Activated T-helper 1 cell treated with anti-CD3 and anti-CD28 coated beads, Interleukin-12 subunit alpha, Interleukin-12 subunit beta, Interleukin-2, Interleukin-4 antibody, amounts not matched to agents 30 ng/mL and 10 ng/mL and 1 ng/mL, durations not matched to agents 14 hours and 24 hours and 36 hours (primary cell): Measurements from ENCODE around the gene DPYSL4. TPM values are rescaled to one million over a fixed set of nuclear protein-coding genes. Genes with fewer than 3 reads are reported as not detected.

Source experiments
- DNase-seq: peaks from one replicate; pipeline ENCODE4 v3.0.0; 2021; ENCODE audit warnings: low spot score
- H3K27ac Mint-ChIP-seq: one replicate; pipeline ENCODE4 v1.8.0; 2021; ENCODE audit warnings: mild to moderate bottlenecking, mixed read lengths
- H3K27me3 Mint-ChIP-seq: one replicate; pipeline ENCODE4 v1.8.0; 2022; ENCODE audit warnings: mild to moderate bottlenecking, moderate library complexity, mixed read lengths; ENCODE audit not compliant: insufficient read depth
- H3K36me3 Mint-ChIP-seq: one replicate; pipeline ENCODE4 v1.8.0; 2021; ENCODE audit warnings: low read depth, mixed read lengths
- H3K4me1 Mint-ChIP-seq: one replicate; pipeline ENCODE4 v1.8.0; 2021; ENCODE audit warnings: low read depth, mixed read lengths
- H3K4me3 Mint-ChIP-seq: one replicate; pipeline ENCODE4 v1.8.0; 2021; ENCODE audit warnings: mild to moderate bottlenecking, moderate library complexity, mixed read lengths
- H3K9me3 Mint-ChIP-seq: one replicate; pipeline ENCODE4 v1.8.0; 2021; ENCODE audit warnings: mixed read lengths
- intact Hi-C: fragments of 100-400 bp; cut with micrococcal nuclease; formaldehyde crosslinking; loops from one replicate; pipeline ENCODE4 v1.15.1; 2024
- total RNA-seq: library from RNA; stranded (reverse); gene quantifications from 2 replicates; pipeline ENCODE4 v1.2.3, GENCODE V29; 2022

DPYSL4 gene
- total RNA-seq, 1 donor from 2014 or later, result 24.1 TPM

DNA sequence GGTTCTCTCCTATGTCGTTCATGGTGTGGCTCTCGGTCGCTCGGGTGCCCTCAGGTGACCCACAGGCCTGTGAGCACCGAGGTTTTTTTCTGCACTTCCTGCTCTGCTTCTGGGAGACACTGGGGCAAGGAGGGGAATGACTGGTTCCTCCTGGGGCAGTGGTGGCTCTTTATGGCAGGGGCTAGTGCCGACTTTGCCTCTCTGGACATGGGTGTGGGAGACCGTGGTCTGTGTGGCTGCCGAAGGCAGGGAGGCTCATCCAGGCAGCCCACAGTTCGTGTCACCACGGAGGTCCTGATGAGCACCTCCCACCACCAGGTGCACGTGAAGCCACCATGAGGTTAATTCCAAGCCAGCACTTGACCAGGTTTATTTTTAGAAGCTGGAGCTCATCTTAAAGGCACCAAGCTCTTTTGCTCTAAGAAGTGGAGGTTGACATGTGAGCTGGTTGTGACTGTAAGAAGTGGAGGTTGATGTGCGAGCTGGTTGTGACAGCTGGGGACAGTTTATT, 24.7 kb upstream of the DPYSL4 start:
- peak overlapping the region; percentile 84 for H3K4me3 Mint-ChIP-seq
- peaks cover 4% of the 10 kb centered on the region for H3K36me3 Mint-ChIP-seq
- H3K27me3 Mint-ChIP-seq, result peaks cover 2% of the 10 kb centered on the region
- peak overlapping the region; percentile 100 for H3K27ac Mint-ChIP-seq
- peaks cover 45% of the 10 kb centered on the region for H3K4me1 Mint-ChIP-seq
- H3K9me3 Mint-ChIP-seq, result no peaks in the 10 kb centered on the region
- peak; percentile 61 for DNase-seq
- intact Hi-C loops, result loop anchor here (1.0 to 2.0 kb wide), 3 partner anchors 24 to 375 kb away; partner anchors contain the start of genes DPYSL4 and INPP5A

DNA sequence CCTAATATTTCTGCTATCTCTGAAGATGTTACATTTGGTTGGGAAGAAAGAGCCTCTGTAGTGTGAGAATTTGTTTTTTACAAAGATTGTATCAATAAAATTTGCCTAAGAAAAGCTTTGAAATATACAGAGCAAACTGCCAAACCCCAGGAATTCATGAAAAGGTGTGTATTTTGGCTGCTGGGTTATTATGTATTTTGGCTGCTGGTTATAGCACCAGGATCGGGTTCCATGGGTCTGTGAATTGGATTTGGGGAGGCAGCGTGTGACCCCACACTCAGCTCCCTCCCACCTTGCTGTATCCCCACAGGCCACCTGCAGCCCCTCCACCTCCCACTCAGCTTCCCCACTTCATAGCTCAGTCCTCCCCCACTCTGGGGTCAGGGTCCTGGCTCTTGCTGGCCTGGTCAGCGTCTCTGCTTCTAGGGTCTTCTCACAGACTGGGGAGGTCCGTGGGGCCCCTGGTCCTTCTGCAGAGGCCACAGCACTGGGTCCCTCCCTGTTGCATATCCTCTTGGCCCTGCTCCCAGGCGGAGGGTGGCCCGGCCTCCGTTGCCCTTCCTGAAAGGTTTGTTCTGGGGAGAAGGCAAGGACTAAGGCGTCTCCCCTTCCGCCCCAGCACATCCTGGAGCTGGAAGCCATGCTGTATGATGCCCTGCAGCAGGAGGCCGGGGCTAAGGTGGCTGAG, 24.0 kb upstream of the DPYSL4 start:
- H3K27me3 Mint-ChIP-seq, result peaks cover 2% of the 10 kb centered on the region
- DNase-seq, result no peak
- intact Hi-C loops, result loop anchor here (1.0 to 2.0 kb wide), 3 partner anchors 24 to 375 kb away; partner anchors contain the start of genes DPYSL4 and INPP5A
- H3K4me1 Mint-ChIP-seq, result peaks cover 45% of the 10 kb centered on the region
- no peaks in the 10 kb centered on the region for H3K9me3 Mint-ChIP-seq
- H3K4me3 Mint-ChIP-seq, result peak overlapping the region; percentile 84
- peak overlapping the region; percentile 100 for H3K27ac Mint-ChIP-seq
- peaks cover 4% of the 10 kb centered on the region for H3K36me3 Mint-ChIP-seq

DNA sequence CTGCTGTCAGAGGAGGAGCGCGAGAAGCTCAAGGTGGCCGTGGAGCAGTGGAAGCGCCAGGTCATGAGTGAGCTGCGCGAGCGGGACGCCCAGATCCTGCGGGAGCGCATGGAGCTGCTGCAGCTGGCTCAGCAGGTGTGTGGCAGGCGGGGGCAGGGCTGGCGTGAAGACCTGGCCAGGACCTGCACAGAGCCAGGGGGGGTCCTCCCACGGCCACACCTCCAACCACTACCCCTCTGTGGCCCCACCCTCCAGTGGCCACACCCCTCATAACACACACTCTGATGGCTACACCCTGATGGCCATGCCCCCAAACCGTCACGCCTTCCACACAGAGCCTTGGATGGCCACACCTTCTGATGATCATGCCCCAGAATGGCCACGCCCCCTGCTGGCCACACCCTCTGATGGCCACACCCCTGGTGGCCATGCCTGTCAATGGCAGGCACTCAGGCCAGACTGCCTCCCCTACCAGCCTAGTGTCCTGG, 23.4 kb upstream of the DPYSL4 start:
- intact Hi-C loops, result loop anchor here (2.0 kb wide), 1 partner anchor 289 kb away; no protein-coding TSS in a partner anchor
- Mint-ChIP-seq H3K4me1 (peaks cover 41% of the 10 kb centered on the region), H3K36me3 (peaks cover 4% of the 10 kb centered on the region), H3K27me3 (no peaks in the 10 kb centered on the region), H3K27ac (peak overlapping the region; percentile 74), H3K4me3 (no peak overlapping the region), H3K9me3 (no peaks in the 10 kb centered on the region)
- DNase-seq, result peak; percentile 56

- Mint-ChIP-seq H3K9me3 (no peaks in the 10 kb centered on the region), H3K36me3 (peaks cover 4% of the 10 kb centered on the region), H3K4me3 (no peak overlapping the region), H3K4me1 (peaks cover 37% of the 10 kb centered on the region), H3K27ac (peak overlapping the region; percentile 74), H3K27me3 (no peaks in the 10 kb centered on the region)
- DNase-seq, result no peak
- intact Hi-C loops, result loop anchor here (2.0 kb wide), 1 partner anchor 289 kb away; no protein-coding TSS in a partner anchor
Measured at GRCh38 chr10:132163826-132164515, 22.8 kb upstream of the DPYSL4 start.

DNA sequence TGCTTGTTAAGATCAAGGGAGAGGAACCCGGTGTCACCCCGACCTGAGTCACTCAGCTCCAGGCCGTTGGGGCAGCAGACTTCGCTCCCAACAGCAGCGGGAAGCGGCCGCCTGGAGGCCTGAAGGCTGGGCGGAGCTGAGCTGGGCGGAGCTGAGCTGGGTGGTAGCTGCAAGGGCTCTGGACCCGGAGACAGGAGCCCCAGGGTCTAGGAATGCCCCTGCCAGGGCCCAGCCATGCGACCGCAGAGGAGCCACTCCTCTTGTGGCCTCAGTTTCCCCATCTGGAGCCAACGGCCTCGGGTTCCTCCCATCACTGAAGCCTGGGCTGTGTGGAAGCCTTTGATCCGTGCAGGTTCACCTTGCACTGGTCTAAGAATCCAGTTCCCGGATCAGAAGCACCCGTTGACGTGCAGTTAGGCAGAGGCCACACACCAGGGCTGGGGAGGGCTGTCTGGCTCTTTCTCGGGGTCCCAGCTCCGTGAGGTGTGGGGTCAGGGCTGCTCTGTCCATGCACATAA, 21.9 kb upstream of the DPYSL4 start:
- Mint-ChIP-seq H3K36me3 (peaks cover 4% of the 10 kb centered on the region), H3K4me1 (peaks cover 31% of the 10 kb centered on the region), H3K27me3 (no peaks in the 10 kb centered on the region), H3K9me3 (no peaks in the 10 kb centered on the region), H3K27ac (no peak overlapping the region), H3K4me3 (no peak overlapping the region)
- no peak for DNase-seq
- intact Hi-C loops, result no loop called here

- peaks cover 31% of the 10 kb centered on the region for H3K4me1 Mint-ChIP-seq
- no peak overlapping the region for H3K27ac Mint-ChIP-seq
- H3K9me3 Mint-ChIP-seq, result no peaks in the 10 kb centered on the region
Measured at GRCh38 chr10:132165416-132165980, 21.2 kb upstream of the DPYSL4 start.

GRCh38 chr10:132166216-132166950, 20.4 kb upstream of the DPYSL4 start:
- Mint-ChIP-seq H3K9me3 (no peaks in the 10 kb centered on the region), H3K27ac (peak overlapping the region; percentile 5), H3K4me1 (peaks cover 31% of the 10 kb centered on the region), H3K27me3 (no peaks in the 10 kb centered on the region), H3K4me3 (no peak overlapping the region), H3K36me3 (peaks cover 4% of the 10 kb centered on the region)
- no peak for DNase-seq
- intact Hi-C loops, result no loop called here

More at GRCh38 chr10:132165416-132165980, 21.2 kb upstream of the DPYSL4 start:
- H3K4me3 Mint-ChIP-seq, result no peak overlapping the region
- no peaks in the 10 kb centered on the region for H3K27me3 Mint-ChIP-seq
- DNase-seq, result no peak
- H3K36me3 Mint-ChIP-seq, result peaks cover 4% of the 10 kb centered on the region
- intact Hi-C loops, result no loop called here

- Mint-ChIP-seq H3K9me3 (no peaks in the 10 kb centered on the region), H3K27me3 (no peaks in the 10 kb centered on the region), H3K4me1 (peaks cover 26% of the 10 kb centered on the region), H3K27ac (peak overlapping the region; percentile 5), H3K4me3 (no peak overlapping the region), H3K36me3 (peaks cover under 1% of the 10 kb centered on the region)
- no peak for DNase-seq
- intact Hi-C loops, result no loop called here
Measured at GRCh38 chr10:132167041-132167674, 19.6 kb upstream of the DPYSL4 start.

DNA sequence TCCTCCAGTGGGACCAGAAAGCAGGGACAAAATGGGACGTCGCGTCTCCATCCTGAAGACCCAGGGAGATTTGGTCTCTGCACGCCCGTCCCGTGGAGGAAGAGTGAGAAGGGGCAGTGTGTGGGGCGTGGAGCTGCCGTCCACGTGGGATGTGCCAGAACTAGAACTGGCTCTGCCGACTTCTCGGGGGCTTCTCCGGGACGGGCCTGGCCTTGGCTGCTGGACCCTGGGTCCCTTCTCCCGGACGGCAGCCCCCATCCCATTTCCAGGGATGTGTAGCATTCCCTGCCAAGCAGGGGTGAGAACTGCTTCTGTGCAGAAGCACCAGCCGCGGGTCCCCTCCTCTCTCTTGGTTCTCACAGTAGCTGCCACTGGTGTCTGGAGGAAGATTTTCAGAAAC, 18.8 kb upstream of the DPYSL4 start:
- H3K36me3 Mint-ChIP-seq, result no peaks in the 10 kb centered on the region
- intact Hi-C loops, result no loop called here
- no peaks in the 10 kb centered on the region for H3K27me3 Mint-ChIP-seq
- DNase-seq, result no peak
- peaks cover 18% of the 10 kb centered on the region for H3K4me1 Mint-ChIP-seq
- no peak overlapping the region for H3K27ac Mint-ChIP-seq
- H3K9me3 Mint-ChIP-seq, result no peaks in the 10 kb centered on the region
- H3K4me3 Mint-ChIP-seq, result no peak overlapping the region

DNA sequence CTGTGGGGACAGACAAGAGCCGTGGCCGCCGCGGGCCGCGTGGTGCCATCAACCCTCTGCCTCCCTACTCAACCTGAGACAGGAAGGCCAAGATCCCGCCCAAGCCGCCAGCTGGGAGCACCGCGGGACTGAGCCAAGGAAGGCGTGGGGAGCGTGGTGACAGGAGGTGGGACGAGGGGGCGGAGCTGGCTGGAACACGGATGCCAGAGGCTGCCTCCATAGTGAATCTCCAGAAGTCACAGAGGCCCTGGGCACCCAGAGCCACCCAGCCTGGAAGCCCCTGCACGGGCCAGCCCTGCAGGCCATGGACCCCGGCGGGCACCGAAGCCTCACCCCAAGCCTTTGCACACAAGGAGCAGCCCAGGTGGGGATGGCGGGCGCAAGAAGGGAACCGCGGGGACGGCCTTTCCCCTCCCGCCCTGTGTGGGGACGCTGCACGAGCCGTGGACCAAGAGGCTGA, 18.1 kb upstream of the DPYSL4 start:
- no peaks in the 10 kb centered on the region for H3K36me3 Mint-ChIP-seq
- peaks cover 4% of the 10 kb centered on the region for H3K9me3 Mint-ChIP-seq
- DNase-seq, result no peak
- H3K4me3 Mint-ChIP-seq, result no peak overlapping the region
- intact Hi-C loops, result no loop called here
- no peaks in the 10 kb centered on the region for H3K27me3 Mint-ChIP-seq
- H3K4me1 Mint-ChIP-seq, result peaks cover 14% of the 10 kb centered on the region
- H3K27ac Mint-ChIP-seq, result no peak overlapping the region

DNA sequence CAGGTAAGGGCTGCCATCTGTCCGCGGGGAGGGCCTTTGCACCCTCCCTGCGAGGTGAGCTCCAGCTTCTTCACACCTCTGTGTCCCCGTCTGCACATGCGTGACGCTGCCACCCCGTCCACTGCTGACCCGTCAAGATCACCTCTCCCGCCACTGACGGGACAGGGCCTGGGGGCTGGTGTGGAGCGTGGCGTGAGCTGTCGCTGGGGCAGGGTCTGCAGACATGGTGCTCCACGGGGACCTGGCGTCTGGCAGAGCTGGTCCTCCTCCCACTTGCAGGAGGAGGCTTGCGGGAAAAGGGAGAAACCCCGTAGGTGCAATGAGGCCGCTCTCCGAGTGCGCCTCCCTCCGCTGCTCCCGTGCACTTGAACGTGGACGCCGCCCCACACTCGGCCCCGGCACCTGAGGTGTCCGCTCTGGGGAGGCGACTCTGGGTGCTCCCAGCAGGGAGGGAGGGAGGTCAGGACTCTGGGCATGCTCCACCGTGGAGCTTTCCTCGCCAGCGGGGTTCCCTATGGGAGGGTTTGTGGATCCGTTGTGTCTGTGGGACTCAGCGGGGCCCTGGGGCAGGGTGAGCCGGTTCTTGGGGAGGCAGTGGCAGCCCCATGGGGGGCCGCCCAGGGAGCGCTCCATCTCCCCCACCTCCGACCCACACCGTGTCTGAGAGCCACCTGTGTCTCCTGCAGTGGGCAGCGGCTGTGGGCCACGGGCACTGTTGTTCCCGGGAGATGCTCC, 17.6 kb upstream of the DPYSL4 start:
- intact Hi-C loops, result no loop called here
- Mint-ChIP-seq H3K9me3 (peaks cover 4% of the 10 kb centered on the region), H3K36me3 (no peaks in the 10 kb centered on the region)

More for the DNA sequence above, 17.6 kb upstream of the DPYSL4 start:
- DNase-seq, result no peak
- H3K4me1 Mint-ChIP-seq, result peaks cover 11% of the 10 kb centered on the region
- no peak overlapping the region for H3K4me3 Mint-ChIP-seq
- no peak overlapping the region for H3K27ac Mint-ChIP-seq
- H3K27me3 Mint-ChIP-seq, result no peaks in the 10 kb centered on the region
